Calu3 (cell line): Measurements from ENCODE around the gene MRPL43. TPM values are rescaled to one million over a fixed set of nuclear protein-coding genes. Genes with fewer than 3 reads are reported as not detected.

Experiments used
- BruUV-seq: library from RNA; stranded (reverse); fragments of 400-500 nt; replicated peaks from 2 replicates; lab custom pipeline; 2021; lab: Mats Ljungman, UMichigan
- CTCF ChIA-PET: fragments of 300-600 bp; sonication (Branson Sonifier 250); formaldehyde crosslinking; loops from one replicate; lab custom pipeline; 2022; ENCODE audit warnings: antibody characterized with exemption; lab: Charles Lee
- DNase-seq: peaks from one replicate; pipeline ENCODE4 v3.0.0; 2022
- H3K27ac Mint-ChIP-seq: one replicate; pipeline ENCODE4 v1.8.0; 2022; ENCODE audit warnings: mixed read lengths; ENCODE audit not compliant: unreplicated experiment
- H3K27me3 Mint-ChIP-seq: one replicate; pipeline ENCODE4 v1.8.0; 2022; ENCODE audit warnings: mixed read lengths; ENCODE audit not compliant: unreplicated experiment
- H3K36me3 Mint-ChIP-seq: one replicate; pipeline ENCODE4 v1.8.0; 2022; ENCODE audit warnings: mild to moderate bottlenecking, moderate library complexity, mixed read lengths; ENCODE audit not compliant: insufficient read depth, unreplicated experiment
- H3K4me1 Mint-ChIP-seq: one replicate; pipeline ENCODE4 v1.8.0; 2022; ENCODE audit warnings: mild to moderate bottlenecking, low read depth, mixed read lengths; ENCODE audit not compliant: unreplicated experiment
- H3K4me3 Mint-ChIP-seq: one replicate; pipeline ENCODE4 v1.8.0; 2022; ENCODE audit warnings: mild to moderate bottlenecking, low read depth, moderate library complexity, mixed read lengths; ENCODE audit not compliant: unreplicated experiment
- H3K9me3 Mint-ChIP-seq: one replicate; pipeline ENCODE4 v1.8.0; 2022; ENCODE audit warnings: low read depth, mixed read lengths; ENCODE audit not compliant: unreplicated experiment
- CTCF ChIP-seq: fragments of 200-600 bp; IDR thresholded peaks from one replicate; pipeline ENCODE4 v1.8.0; 2022; ENCODE audit warnings: antibody characterized with exemption; ENCODE audit not compliant: unreplicated experiment
- intact Hi-C: fragments of 100-400 bp; cut with micrococcal nuclease; formaldehyde crosslinking; loops from one replicate; pipeline ENCODE4 v1.10.0; 2022; ENCODE audit not compliant: unreplicated experiment
- total RNA-seq: library from RNA; stranded (reverse); gene quantifications from 2 replicates; pipeline ENCODE4 v1.2.3, GENCODE V29; 2022

The MRPL43 gene
- total RNA-seq, 1 experiment from 2014 or later, result 44.7 TPM

GRCh38 chr10:101007915-101008822, 20.9 kb upstream of the MRPL43 start:
- CTCF ChIA-PET, result no interaction called here
- no peak for DNase-seq
- H3K4me3 Mint-ChIP-seq, result no peak overlapping the region
- H3K27ac Mint-ChIP-seq, result no peak overlapping the region
- no peaks in the 10 kb centered on the region for H3K9me3 Mint-ChIP-seq
- H3K4me1 Mint-ChIP-seq, result peaks cover 5% of the 10 kb centered on the region
- H3K27me3 Mint-ChIP-seq, result no peaks in the 10 kb centered on the region
- TF ChIP-seq CTCF, result no peak
- BruUV-seq, result no TSS peak
- no peaks in the 10 kb centered on the region for H3K36me3 Mint-ChIP-seq
- intact Hi-C loops, result no loop called here

- no peak for TF ChIP-seq CTCF
- CTCF ChIA-PET, result no interaction called here
- intact Hi-C loops, result no loop called here
- no peak for DNase-seq
- H3K36me3 Mint-ChIP-seq, result no peaks in the 10 kb centered on the region
- no peak overlapping the region for H3K27ac Mint-ChIP-seq
- H3K4me3 Mint-ChIP-seq, result no peak overlapping the region
- H3K4me1 Mint-ChIP-seq, result no peaks in the 10 kb centered on the region
- no TSS peak for BruUV-seq
- no peaks in the 10 kb centered on the region for H3K9me3 Mint-ChIP-seq
- no peaks in the 10 kb centered on the region for H3K27me3 Mint-ChIP-seq
Measured at GRCh38 chr10:101007099-101007711, 19.9 kb upstream of the MRPL43 start.

GRCh38 chr10:101006593-101007098, 19.3 kb upstream of the MRPL43 start:
- no peak overlapping the region for H3K27ac Mint-ChIP-seq
- no TSS peak for BruUV-seq
- CTCF ChIA-PET, result no interaction called here

More at GRCh38 chr10:101006593-101007098, 19.3 kb upstream of the MRPL43 start:
- no peak for TF ChIP-seq CTCF
- no peaks in the 10 kb centered on the region for H3K9me3 Mint-ChIP-seq
- intact Hi-C loops, result no loop called here
- no peaks in the 10 kb centered on the region for H3K36me3 Mint-ChIP-seq
- H3K4me1 Mint-ChIP-seq, result no peaks in the 10 kb centered on the region
- DNase-seq, result no peak
- H3K27me3 Mint-ChIP-seq, result no peaks in the 10 kb centered on the region
- H3K4me3 Mint-ChIP-seq, result no peak overlapping the region
